Liver (tissue), 3 donors: ENCODE results near the gene GRIN2A.

ENCODE experiments used
- RXRA ChIP-seq, 2 donors: IDR thresholded peaks; 2 replicates each; pipeline ENCODE4 v1.6.1; 2017 to 2018; ENCODE audit warnings: antibody characterized with exemption in 2 of 2, mild to moderate bottlenecking in 1 of 2
- SP1 ChIP-seq: IDR thresholded peaks from 2 replicates; pipeline ENCODE4 v1.6.1; 2018; ENCODE audit warnings: antibody characterized with exemption, mild to moderate bottlenecking
- TF ChIP-seq, protein P1 (sequence below): fragments of 150-350 bp; IDR thresholded peaks from 2 replicates; pipeline ENCODE4 v1.5.1; 2017; ENCODE audit warnings: improper control_type of control experiment, low read depth, low read length; ENCODE audit not compliant: missing input control
- donor health status: healthy.
- donor health status: healthy.

- TF ChIP-seq, protein P1, sequence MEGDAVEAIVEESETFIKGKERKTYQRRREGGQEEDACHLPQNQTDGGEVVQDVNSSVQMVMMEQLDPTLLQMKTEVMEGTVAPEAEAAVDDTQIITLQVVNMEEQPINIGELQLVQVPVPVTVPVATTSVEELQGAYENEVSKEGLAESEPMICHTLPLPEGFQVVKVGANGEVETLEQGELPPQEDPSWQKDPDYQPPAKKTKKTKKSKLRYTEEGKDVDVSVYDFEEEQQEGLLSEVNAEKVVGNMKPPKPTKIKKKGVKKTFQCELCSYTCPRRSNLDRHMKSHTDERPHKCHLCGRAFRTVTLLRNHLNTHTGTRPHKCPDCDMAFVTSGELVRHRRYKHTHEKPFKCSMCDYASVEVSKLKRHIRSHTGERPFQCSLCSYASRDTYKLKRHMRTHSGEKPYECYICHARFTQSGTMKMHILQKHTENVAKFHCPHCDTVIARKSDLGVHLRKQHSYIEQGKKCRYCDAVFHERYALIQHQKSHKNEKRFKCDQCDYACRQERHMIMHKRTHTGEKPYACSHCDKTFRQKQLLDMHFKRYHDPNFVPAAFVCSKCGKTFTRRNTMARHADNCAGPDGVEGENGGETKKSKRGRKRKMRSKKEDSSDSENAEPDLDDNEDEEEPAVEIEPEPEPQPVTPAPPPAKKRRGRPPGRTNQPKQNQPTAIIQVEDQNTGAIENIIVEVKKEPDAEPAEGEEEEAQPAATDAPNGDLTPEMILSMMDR = no peak
- TF ChIP-seq RXRA (IDR thresholded peaks at IDR 0.05) = no peak
- TF ChIP-seq SP1 = no peak
These were observed 16.6 kb downstream of the GRIN2A start for GRCh38 chr16:10165643-10166042.
